HL-60 (cell line): ENCODE measurements around the gene C20orf202.

Experiments used
- DNase-seq, 2 experiments: peaks; one replicate each; pipeline ENCODE4 v3.0.0-alpha.2; 2010 to 2020; ENCODE audit warnings: low read depth in 1 of 2, low spot score in 1 of 2
- H3K27ac ChIP-seq: fragments of 250-450 bp; sonication (Bioruptor Pico); replicated peaks from 2 replicates; pipeline ENCODE4 v1.5.1; 2020; ENCODE audit warnings: mild to moderate bottlenecking, moderate library complexity
- H3K27me3 ChIP-seq: fragments of 250-450 bp; sonication (Bioruptor Pico); 2 replicates; pipeline ENCODE4 v1.5.1; 2021; ENCODE audit warnings: mild to moderate bottlenecking, moderate library complexity; ENCODE audit not compliant: insufficient read depth, poor library complexity, severe bottlenecking
- H3K4me3 ChIP-seq: replicated peaks from 2 replicates; pipeline ENCODE4 v1.5.1; 2011; ENCODE audit warnings: mild to moderate bottlenecking, control low read depth, low read length; ENCODE audit not compliant: insufficient read depth
- CTCF ChIP-seq: IDR thresholded peaks from one replicate; pipeline ENCODE4 v1.5.1; 2011; ENCODE audit warnings: low read length, control low read depth, inconsistent platforms; ENCODE audit not compliant: insufficient read depth
- GABPA ChIP-seq: IDR thresholded peaks from 2 replicates; pipeline ENCODE4 v1.6.1; 2012; ENCODE audit warnings: low read depth
- POLR2AphosphoS5 ChIP-seq: IDR thresholded peaks from 2 replicates; pipeline ENCODE4 v1.6.1; 2012; ENCODE audit warnings: low read depth
- REST ChIP-seq: IDR thresholded peaks from 2 replicates; pipeline ENCODE4 v1.6.1; 2012; ENCODE audit warnings: low read depth; ENCODE audit not compliant: insufficient replicate concordance
- SPI1 ChIP-seq: IDR thresholded peaks from 2 replicates; pipeline ENCODE4 v1.6.1; 2012; ENCODE audit warnings: low read depth, mild to moderate bottlenecking, borderline replicate concordance

C20orf202 gene

GRCh38 chr20:1203630-1204029 lies 376 bp downstream of the C20orf202 start:
- Histone ChIP-seq H3K27me3 (no peaks in the 10 kb centered on the region), H3K4me3 (no peak overlapping the region), H3K27ac (no peak overlapping the region)
- TF ChIP-seq SPI1: no peak
- DNase-seq: no peak

- TF ChIP-seq CTCF (no peak), SPI1 (no peak), REST (no peak), GABPA (no peak), POLR2AphosphoS5 (no peak)
- Histone ChIP-seq H3K27me3 (no peaks in the 10 kb centered on the region), H3K27ac (no peak overlapping the region), H3K4me3 (no peak overlapping the region)
- peak in 1 of 2 experiments; percentile 7 for DNase-seq
Measured at GRCh38 chr20:1204113-1204512, 859 bp downstream of the C20orf202 start.

- no peak for TF ChIP-seq CTCF
- no peak for TF ChIP-seq GABPA
- no peak for TF ChIP-seq POLR2AphosphoS5
- no peak for TF ChIP-seq REST
- TF ChIP-seq SPI1: no peak
- no peak overlapping the region for H3K27ac ChIP-seq
- H3K4me3 ChIP-seq: no peak overlapping the region
- DNase-seq: no peak
- H3K27me3 ChIP-seq: no peaks in the 10 kb centered on the region
Measured at GRCh38 chr20:1204576-1204975, 1.3 kb downstream of the C20orf202 start.

- no peak for DNase-seq
- Histone ChIP-seq H3K4me3 (no peak overlapping the region), H3K27ac (no peak overlapping the region), H3K27me3 (no peaks in the 10 kb centered on the region)
- TF ChIP-seq GABPA (no peak), CTCF (no peak), POLR2AphosphoS5 (no peak), SPI1 (no peak), REST (no peak)
Measured at GRCh38 chr20:1205802-1206201, 2.5 kb downstream of the C20orf202 start.
